Choroid plexus epithelial cell (primary cell): ENCODE data around the gene ITM2C.

Experiments
- DNase-seq: peaks from one replicate; pipeline ENCODE4 v3.0.0-alpha.2; 2010; ENCODE audit warnings: low read depth
- H3K4me3 ChIP-seq: 2 replicates; pipeline ENCODE4 v1.5.1; 2011; ENCODE audit warnings: low read depth, mild to moderate bottlenecking, control low read depth, low read length, moderate library complexity
- CTCF ChIP-seq: conservative IDR thresholded peaks from 2 replicates; pipeline ENCODE4 v1.5.1; 2011; ENCODE audit warnings: low read depth, mild to moderate bottlenecking, control low read depth, inconsistent platforms, low read length, moderate library complexity

ITM2C gene

GRCh38 chr2:230823264-230823964 is 41.3 kb upstream of the ITM2C start:
- H3K4me3 ChIP-seq = no peak overlapping the region
- TF ChIP-seq CTCF = no peak
- DNase-seq = no peak

- DNase-seq = peak; percentile 89
- H3K4me3 ChIP-seq = peak overlapping the region; percentile 41
- peak; percentile 75 for TF ChIP-seq CTCF
Measured at GRCh38 chr2:230824406-230824978, 40.2 kb upstream of the ITM2C start.

GRCh38 chr2:230825354-230825753 is 39.4 kb upstream of the ITM2C start:
- no peak for DNase-seq
- no peak for TF ChIP-seq CTCF
- H3K4me3 ChIP-seq = no peak overlapping the region

- no peak for DNase-seq
- peak overlapping the region; percentile 40 for H3K4me3 ChIP-seq
- TF ChIP-seq CTCF = no peak
Measured at GRCh38 chr2:230827774-230828271, 36.9 kb upstream of the ITM2C start.

- no peak for TF ChIP-seq CTCF
- H3K4me3 ChIP-seq = peak overlapping the region; percentile 40
- DNase-seq = no peak
Measured at GRCh38 chr2:230828272-230828961, 36.3 kb upstream of the ITM2C start.

- TF ChIP-seq CTCF = no peak
- no peak for DNase-seq
Measured at GRCh38 chr2:230829293-230829692, 35.4 kb upstream of the ITM2C start.

More at GRCh38 chr2:230829293-230829692, 35.4 kb upstream of the ITM2C start:
- H3K4me3 ChIP-seq = no peak overlapping the region
